GM12892 (cell line): ENCODE measurements around the gene PPT1.

Experiments
- POLR2A ChIP-seq: IDR thresholded peaks from 2 replicates; pipeline ENCODE4 v1.6.1; 2011; ENCODE audit warnings: low read depth, low read length, control low read depth
- POLR2AphosphoS5 ChIP-seq: IDR thresholded peaks from 2 replicates; pipeline ENCODE4 v1.6.1; 2011; ENCODE audit warnings: low read depth, low read length, control low read depth

DNA sequence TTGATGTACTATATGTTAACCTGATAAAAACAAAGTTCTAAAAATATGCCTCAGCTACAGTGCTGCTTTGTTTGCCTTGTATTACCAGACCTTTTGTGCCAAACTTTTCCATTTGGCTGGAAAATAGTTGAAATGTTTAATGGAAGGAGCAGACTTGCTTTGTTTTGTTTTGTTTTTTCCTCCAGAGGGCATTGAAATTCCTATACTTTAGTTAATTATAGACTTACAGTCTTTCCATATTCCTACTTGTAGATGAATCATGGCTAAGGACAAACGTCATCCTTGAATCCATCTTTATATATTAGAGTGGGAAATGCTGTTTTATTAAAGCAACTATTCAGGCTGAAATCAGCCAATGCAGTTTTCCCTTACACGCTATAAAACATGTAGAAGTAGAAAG, 49.8 kb downstream of the PPT1 start:
- TF ChIP-seq POLR2A (no peak), POLR2AphosphoS5 (no peak)
